ENCODE measurements around the gene RNU2-63P. TPM values are rescaled to one million over a fixed set of nuclear protein-coding genes. Genes with fewer than 3 reads are reported as not detected.
"Not testable (repeated sequence)": the region's sequence is repeated elsewhere in the genome, so short reads cannot be mapped to it uniquely, and the experiment has no call there.

RNU2-63P gene
- total RNA-seq, 2 donors from 2014 or later: 5.2 to 11.5 TPM

- intact Hi-C loops (cut with DNase I); DNase-seq (ENCODE audit: low spot score): not testable (repeated sequence)
These were observed 22.0 kb downstream of the RNU2-63P start for GRCh38 chr2:87994304-87994850.

GRCh38 chr2:87992569-87992968 lies 23.8 kb downstream of the RNU2-63P start:
- DNase-seq (ENCODE audit: low spot score); intact Hi-C loops (cut with DNase I): not testable (repeated sequence)

- intact Hi-C loops (cut with DNase I); DNase-seq (ENCODE audit: low spot score): not testable (repeated sequence)
These were observed 28.9 kb downstream of the RNU2-63P start for GRCh38 chr2:87987473-87987872.

- intact Hi-C loops (cut with DNase I); DNase-seq (ENCODE audit: low spot score): not testable (repeated sequence)
These were observed 30.4 kb downstream of the RNU2-63P start for GRCh38 chr2:87985902-87986301.

GRCh38 chr2:87981182-87981581 lies 35.2 kb downstream of the RNU2-63P start:
- DNase-seq (ENCODE audit: low spot score); intact Hi-C loops (cut with DNase I): not testable (repeated sequence)

GRCh38 chr2:87972385-87972784 lies 44.0 kb downstream of the RNU2-63P start:
- intact Hi-C loops (cut with DNase I); DNase-seq (ENCODE audit: low spot score): not testable (repeated sequence)

Other genes with a start within 250 kb of the RNU2-63P start
- gene RGPD2, start 190.8 kb downstream of the RNU2-63P start, total RNA-seq: 1 to 10 TPM; 4.4 to 6.4 TPM
- gene KRCC1, start 39.2 kb upstream of the RNU2-63P start, total RNA-seq: 10 to 100 TPM; 19.9 to 21.8 TPM
- not detected for gene SMYD1, start 51.3 kb upstream of the RNU2-63P start, total RNA-seq
- not detected for gene FABP1, start 111.5 kb upstream of the RNU2-63P start, total RNA-seq
- 10 to 100 TPM in 1 of 2 donors, 1 to 10 TPM in 1; 7.1 to 12.3 TPM for gene THNSL2, start 153.8 kb upstream of the RNU2-63P start, total RNA-seq

Data from posterior vena cava (tissue), 2 donors.